Measurements from ENCODE around the gene NEDD4L.
A peak's percentile ranks its signal among the peaks of the same experiment; 100 is the strongest.
"Not testable (repeated sequence)": the region's sequence is repeated elsewhere in the genome, so short reads cannot be mapped to it uniquely, and the experiment has no call there.

Gene NEDD4L

GRCh38 chr18:58043491-58044369 is at the start of gene NEDD4L:
TSS of gene NEDD4L (plus strand) at chr18:58044226. CDS start at chr18:58044661, 435 bp downstream.
- DNase-seq = peak; percentile 80

- DNase-seq = no peak
These were observed 48.7 kb upstream of the NEDD4L start for GRCh38 chr18:57995331-57995730.

- not testable (repeated sequence) for DNase-seq
These were observed 47.1 kb upstream of the NEDD4L start for GRCh38 chr18:57996894-57997293.

GRCh38 chr18:57997820-57998219 is 46.2 kb upstream of the NEDD4L start:
- DNase-seq = no peak

GRCh38 chr18:57998461-57998860 is 45.6 kb upstream of the NEDD4L start:
- no peak for DNase-seq

GRCh38 chr18:58004317-58004716 is 39.7 kb upstream of the NEDD4L start:
- no peak for DNase-seq

GRCh38 chr18:58005011-58005410 is 39.0 kb upstream of the NEDD4L start:
- DNase-seq = no peak

GRCh38 chr18:58005885-58006523 is 38.0 kb upstream of the NEDD4L start:
- no peak for DNase-seq

- DNase-seq = no peak
These were observed 34.9 kb upstream of the NEDD4L start for GRCh38 chr18:58009166-58009565.

GRCh38 chr18:58010265-58010664 is 33.8 kb upstream of the NEDD4L start:
- no peak for DNase-seq

GRCh38 chr18:58012356-58012755 is 31.7 kb upstream of the NEDD4L start:
- no peak for DNase-seq

- no peak for DNase-seq
These were observed 30.5 kb upstream of the NEDD4L start for GRCh38 chr18:58013241-58014211.

GRCh38 chr18:58015065-58015780 is 28.8 kb upstream of the NEDD4L start:
- DNase-seq = no peak

- DNase-seq = no peak
These were observed 26.8 kb upstream of the NEDD4L start for GRCh38 chr18:58017267-58017666.

- no peak for DNase-seq
These were observed 23.4 kb upstream of the NEDD4L start for GRCh38 chr18:58020567-58021107.

GRCh38 chr18:58021504-58021903 is 22.5 kb upstream of the NEDD4L start:
- DNase-seq = no peak

GRCh38 chr18:58023108-58023507 is 20.9 kb upstream of the NEDD4L start:
- no peak for DNase-seq

GRCh38 chr18:58024139-58024538 is 19.9 kb upstream of the NEDD4L start:
- DNase-seq = no peak

GRCh38 chr18:58025205-58025604 is 18.8 kb upstream of the NEDD4L start:
- DNase-seq = no peak

GRCh38 chr18:58025733-58026132 is 18.3 kb upstream of the NEDD4L start:
- no peak for DNase-seq

GRCh38 chr18:58026395-58026794 is 17.6 kb upstream of the NEDD4L start:
- no peak for DNase-seq

GRCh38 chr18:58026857-58027256 is 17.2 kb upstream of the NEDD4L start:
- no peak for DNase-seq
